Esophagus squamous epithelium (tissue), 5 donors: Measurements from ENCODE around the gene ADPRM. TPM values are rescaled to one million over a fixed set of nuclear protein-coding genes. Genes with fewer than 3 reads are reported as not detected.
A peak's percentile ranks its signal among the peaks of the same experiment; 100 is the strongest.

Experiments used
- DNase-seq: peaks from one replicate; lab custom pipeline; 2025; lab: John Stamatoyannopoulos, UW
- H3K27ac ChIP-seq, 4 donors: fragments of 200-600 bp; sonication (generic); one replicate each; pipeline ENCODE4 v1.5.1; 2016 to 2019; ENCODE audit warnings: mild to moderate bottlenecking in 1 of 4
- H3K27me3 ChIP-seq, 4 donors: fragments of 200-600 bp; sonication (generic); 1 replicate in 3 of 4; 2 replicates in 1 of 4; pipeline versions ENCODE4 v1.5.1 to v1.6.0; 2017 to 2021; ENCODE audit warnings: antibody characterized with exemption in 1 of 4
- H3K36me3 ChIP-seq, 3 donors: fragments of 200-600 bp; sonication (generic); one replicate each; pipeline ENCODE4 v1.5.1; 2016 to 2019
- H3K4me1 ChIP-seq, 3 donors: fragments of 200-600 bp; sonication (generic); one replicate each; pipeline ENCODE4 v1.5.1; 2017 to 2019
- H3K4me3 ChIP-seq, 4 donors: fragments of 200-600 bp; sonication (generic); 1 replicate in 3 of 4; 2 replicates in 1 of 4; pipeline ENCODE4 v1.5.1; 2016 to 2019; ENCODE audit warnings: mild to moderate bottlenecking in 2 of 4, moderate library complexity in 1 of 4
- H3K9me3 ChIP-seq, 3 donors: fragments of 200-600 bp; sonication (generic); one replicate each; pipeline ENCODE4 v1.5.1; 2016 to 2019
- POLR2A ChIP-seq, 4 donors: fragments of 450-650 bp; IDR thresholded peaks; one replicate each; pipeline ENCODE4 v1.6.1; 2017; ENCODE audit warnings: antibody characterized with exemption in 4 of 4, mild to moderate bottlenecking in 4 of 4, moderate library complexity in 3 of 4
- WGBS, 2 donors: methylation state at CpG; one replicate each; pipeline ENCODE4 v1.1.5; 2018; 5-methylcytosine and 5-hydroxymethylcytosine counted together
- intact Hi-C: fragments of 100-400 bp; cut with DNase I; formaldehyde crosslinking; loops from one replicate; pipeline ENCODE4 v1.15.0; 2022
- total RNA-seq, 4 donors: library from RNA; depleted of rRNA; stranded (reverse); fragments of >200 nt; gene quantifications; one replicate each; pipeline ENCODE4 v1.1.0, GENCODE V29; 2016
- TF ChIP-seq, protein P1 (sequence below), 6 experiments: fragments of 450-650 bp in 4 of 6; fragments of 200-600 bp in 2 of 6; sonication (generic) in 2 of 6; IDR thresholded peaks; one replicate each; pipeline ENCODE4 v1.5.1; 2016 to 2019; ENCODE audit warnings: antibody characterized with exemption in 6 of 6, mild to moderate bottlenecking in 4 of 6, moderate library complexity in 4 of 6
- donor health status: DM: yes; HTN: yes; CAD: no.

ADPRM gene
- total RNA-seq, 4 donors from 2014 or later, result 3.3 to 11.8 (median 4.4) TPM

DNA sequence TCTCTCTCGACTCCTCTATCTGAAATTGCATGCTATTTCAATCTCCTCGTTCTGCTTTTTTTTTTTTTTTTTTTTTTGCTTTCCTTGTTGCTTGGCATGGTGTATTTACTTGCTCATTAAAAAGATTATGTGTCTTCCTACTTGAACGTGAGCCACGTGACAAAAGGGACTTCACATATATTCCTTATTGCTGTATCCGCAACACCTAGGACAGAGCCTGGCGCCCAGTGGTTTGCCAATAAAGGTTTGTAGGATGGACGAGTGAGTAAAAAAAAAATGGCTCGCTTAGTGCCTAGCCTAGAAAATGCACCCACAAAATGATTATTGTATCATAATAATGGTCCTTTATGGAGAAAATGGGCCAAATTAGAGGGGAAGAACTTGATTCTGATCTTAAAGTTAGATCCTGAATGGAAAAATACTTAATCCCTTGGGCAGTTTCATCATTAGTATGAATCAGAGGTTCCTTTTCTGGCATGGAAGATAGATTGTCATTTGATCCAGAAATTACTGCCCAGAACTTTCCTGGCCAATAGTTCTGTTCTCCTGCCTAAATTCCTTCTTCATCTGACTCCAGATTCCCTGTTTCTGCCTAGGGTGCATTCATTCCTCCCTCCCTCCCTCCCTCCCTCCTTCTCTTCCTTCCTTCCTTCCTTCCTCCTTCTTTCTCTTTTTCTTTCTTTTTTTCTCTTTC is 46.1 kb downstream of the ADPRM start:
- H3K36me3 ChIP-seq, result no peaks in the 10 kb centered on the region
- intact Hi-C loops, result no loop called here
- H3K27ac ChIP-seq, result peak overlapping the region in 3 of 4 donors; percentile 36 to 69 (median 57)
- peaks cover 0 to 33% (median 6%) of the 10 kb centered on the region in 3 donors for H3K4me1 ChIP-seq
- WGBS, 2 donors, result 38 to 43% methylated on average over 8 of the region's 8 CpGs
- no peaks in the 10 kb centered on the region for H3K9me3 ChIP-seq
- no peak overlapping the region for H3K4me3 ChIP-seq
- TF ChIP-seq POLR2A (IDR thresholded peaks at IDR 0.05), result no peak
- TF ChIP-seq, protein P1, sequence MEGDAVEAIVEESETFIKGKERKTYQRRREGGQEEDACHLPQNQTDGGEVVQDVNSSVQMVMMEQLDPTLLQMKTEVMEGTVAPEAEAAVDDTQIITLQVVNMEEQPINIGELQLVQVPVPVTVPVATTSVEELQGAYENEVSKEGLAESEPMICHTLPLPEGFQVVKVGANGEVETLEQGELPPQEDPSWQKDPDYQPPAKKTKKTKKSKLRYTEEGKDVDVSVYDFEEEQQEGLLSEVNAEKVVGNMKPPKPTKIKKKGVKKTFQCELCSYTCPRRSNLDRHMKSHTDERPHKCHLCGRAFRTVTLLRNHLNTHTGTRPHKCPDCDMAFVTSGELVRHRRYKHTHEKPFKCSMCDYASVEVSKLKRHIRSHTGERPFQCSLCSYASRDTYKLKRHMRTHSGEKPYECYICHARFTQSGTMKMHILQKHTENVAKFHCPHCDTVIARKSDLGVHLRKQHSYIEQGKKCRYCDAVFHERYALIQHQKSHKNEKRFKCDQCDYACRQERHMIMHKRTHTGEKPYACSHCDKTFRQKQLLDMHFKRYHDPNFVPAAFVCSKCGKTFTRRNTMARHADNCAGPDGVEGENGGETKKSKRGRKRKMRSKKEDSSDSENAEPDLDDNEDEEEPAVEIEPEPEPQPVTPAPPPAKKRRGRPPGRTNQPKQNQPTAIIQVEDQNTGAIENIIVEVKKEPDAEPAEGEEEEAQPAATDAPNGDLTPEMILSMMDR (IDR thresholded peaks at IDR 0.05), result no peak
- no peaks in the 10 kb centered on the region for H3K27me3 ChIP-seq
- no peak for DNase-seq

DNA sequence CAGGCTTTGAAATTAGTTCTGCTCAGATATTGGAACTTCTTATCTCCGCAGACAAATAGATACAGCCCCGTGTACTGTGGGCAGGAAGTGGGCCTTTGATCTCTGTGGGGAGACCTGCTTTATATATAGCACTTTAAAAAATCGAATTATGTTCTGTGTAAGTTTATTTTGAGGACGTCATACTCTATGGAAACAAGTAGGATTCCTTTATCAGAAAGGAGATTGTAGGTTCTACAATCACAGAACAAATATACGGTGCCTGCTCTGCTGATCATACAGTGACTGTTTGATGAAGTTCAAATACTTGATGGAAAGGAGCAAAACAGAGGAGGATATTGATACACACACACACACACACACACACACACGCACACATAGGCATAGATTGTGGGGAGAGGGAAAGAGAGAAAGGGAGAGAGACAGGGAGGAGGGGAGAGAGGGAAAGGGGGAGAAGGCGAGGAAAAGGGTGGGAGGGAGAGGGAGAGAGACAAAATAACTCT is 47.2 kb downstream of the ADPRM start:
- H3K27me3 ChIP-seq, result no peaks in the 10 kb centered on the region
- intact Hi-C loops, result no loop called here
- WGBS, 2 donors, result 50 to 65% methylated on average over 7 of the region's 7 CpGs
- DNase-seq, result no peak
- peak overlapping the region in 3 of 4 donors; percentile 10 to 50 (median 36) for H3K27ac ChIP-seq
- no peaks in the 10 kb centered on the region for H3K9me3 ChIP-seq
- no peak overlapping the region for H3K4me3 ChIP-seq
- no peaks in the 10 kb centered on the region for H3K36me3 ChIP-seq
- TF ChIP-seq, protein P1 (IDR thresholded peaks at IDR 0.05), result no peak
- TF ChIP-seq POLR2A (IDR thresholded peaks at IDR 0.05), result no peak
- H3K4me1 ChIP-seq, result peaks cover 0 to 37% (median 7%) of the 10 kb centered on the region in 3 donors

DNA sequence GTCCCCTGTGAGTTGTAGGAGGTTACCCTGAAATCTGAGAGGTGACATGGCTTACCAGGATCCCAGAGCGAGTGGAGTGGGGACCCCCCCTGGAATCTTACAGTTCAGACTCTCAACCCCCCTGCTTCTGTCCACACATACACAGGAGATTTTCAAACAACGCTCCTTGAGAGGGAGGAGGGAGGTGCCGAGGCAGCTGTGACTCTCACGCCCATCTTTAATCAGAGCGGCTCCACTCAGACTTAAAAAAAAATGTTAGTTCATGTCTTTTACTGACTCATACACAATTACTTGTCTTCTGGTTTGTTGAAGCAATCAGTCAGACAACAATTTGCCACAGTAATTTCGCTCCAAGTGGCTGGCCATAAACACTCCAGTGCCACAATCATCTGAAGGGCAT is 47.8 kb downstream of the ADPRM start:
- H3K4me1 ChIP-seq, result peaks cover 0 to 37% (median 7%) of the 10 kb centered on the region in 3 donors
- H3K36me3 ChIP-seq, result no peaks in the 10 kb centered on the region
- DNase-seq, result no peak
- 35 to 48% methylated on average over 6 of the region's 6 CpGs for WGBS, 2 donors
- no peaks in the 10 kb centered on the region for H3K9me3 ChIP-seq
- no peak overlapping the region for H3K4me3 ChIP-seq
- H3K27ac ChIP-seq, result peak overlapping the region in 3 of 4 donors; percentile 10 to 50 (median 36)
- intact Hi-C loops, result no loop called here
- no peaks in the 10 kb centered on the region for H3K27me3 ChIP-seq
- TF ChIP-seq POLR2A (IDR thresholded peaks at IDR 0.05), result no peak
- TF ChIP-seq, protein P1 (IDR thresholded peaks at IDR 0.05), result no peak

DNA sequence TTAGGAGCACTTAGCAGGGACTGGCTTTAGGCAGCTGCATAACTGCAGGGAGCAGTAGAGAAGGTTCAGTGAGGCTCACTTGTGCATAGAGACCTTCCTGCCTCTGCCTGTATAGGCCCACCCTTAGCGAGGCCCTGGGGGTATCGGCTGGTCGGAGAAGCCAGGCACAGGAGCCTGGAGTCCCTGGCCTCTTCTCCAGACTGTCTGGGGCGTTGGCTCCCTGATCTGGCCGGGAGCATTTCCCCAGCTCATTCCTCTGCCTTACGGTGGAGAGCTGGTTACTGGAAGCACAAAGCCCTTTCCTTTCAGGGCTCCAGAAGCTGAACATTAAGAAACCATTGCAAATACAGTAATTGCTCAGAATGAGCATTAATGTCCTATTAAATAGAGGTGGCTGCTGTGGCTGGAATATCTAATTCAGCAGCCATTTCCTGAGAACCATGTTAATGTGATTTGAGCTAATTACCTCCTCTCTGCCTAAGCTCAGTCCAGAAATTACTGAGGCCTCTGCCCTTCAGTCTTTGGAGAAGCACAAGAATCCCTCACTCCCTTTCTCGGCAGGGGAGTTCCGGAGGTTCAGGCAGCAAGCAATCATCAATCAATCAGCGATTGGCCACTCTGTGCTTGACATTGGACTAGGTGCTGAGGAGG is 51.3 kb downstream of the ADPRM start:
- H3K4me3 ChIP-seq, result no peak overlapping the region
- H3K9me3 ChIP-seq, result no peaks in the 10 kb centered on the region
- DNase-seq, result no peak
- peaks cover 0 to 34% (median 7%) of the 10 kb centered on the region in 3 donors for H3K4me1 ChIP-seq
- no peaks in the 10 kb centered on the region for H3K36me3 ChIP-seq
- WGBS, 2 donors, result 51 to 58% methylated on average over 6 to 9 of the region's 9 CpGs
- intact Hi-C loops, result no loop called here
- H3K27ac ChIP-seq, result no peak overlapping the region
- TF ChIP-seq, protein P1 (IDR thresholded peaks at IDR 0.05), result no peak
- TF ChIP-seq POLR2A (IDR thresholded peaks at IDR 0.05), result no peak
- no peaks in the 10 kb centered on the region for H3K27me3 ChIP-seq

DNA sequence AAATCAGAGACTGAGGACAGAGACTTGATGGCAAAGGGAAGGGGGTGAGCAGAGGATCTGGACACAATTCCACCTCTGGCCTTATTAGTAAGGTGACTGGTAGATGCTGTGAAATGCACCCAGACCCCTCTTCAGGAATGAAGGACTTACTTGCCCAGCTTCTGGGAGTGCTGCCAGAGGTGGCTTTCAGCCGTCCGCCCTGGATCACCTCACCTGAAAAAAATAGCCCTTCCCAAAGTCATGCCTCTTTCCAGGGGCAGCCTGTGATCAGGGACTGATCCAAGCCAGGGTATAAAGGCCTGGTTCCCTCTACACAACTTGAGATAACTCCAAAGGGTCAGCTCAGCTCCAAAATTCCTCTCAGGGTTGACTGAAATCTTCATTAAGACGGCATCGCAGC is 52.8 kb downstream of the ADPRM start:
- H3K27me3 ChIP-seq, result no peaks in the 10 kb centered on the region
- H3K36me3 ChIP-seq, result no peaks in the 10 kb centered on the region
- 91 to 100% methylated on average over 2 to 4 of the region's 4 CpGs for whole genome bisulfite sequencing, 2 donors
- DNase-seq, result no peak
- no peak overlapping the region for H3K27ac ChIP-seq
- H3K4me3 ChIP-seq, result no peak overlapping the region
- no peaks in the 10 kb centered on the region for H3K9me3 ChIP-seq
- intact Hi-C loops, result no loop called here
- TF ChIP-seq, protein P1 (IDR thresholded peaks at IDR 0.05), result no peak
- TF ChIP-seq POLR2A (IDR thresholded peaks at IDR 0.05), result no peak
- H3K4me1 ChIP-seq, result peaks cover 0 to 19% (median 2%) of the 10 kb centered on the region in 3 donors
